ENCODE data around the gene CSTB. TPM values are rescaled to one million over a fixed set of nuclear protein-coding genes. Genes with fewer than 3 reads are reported as not detected.

Gene CSTB
- total and polyA plus RNA-seq, 4 donors: 3.8 to 62.4 (median 33.7) TPM

DNA sequence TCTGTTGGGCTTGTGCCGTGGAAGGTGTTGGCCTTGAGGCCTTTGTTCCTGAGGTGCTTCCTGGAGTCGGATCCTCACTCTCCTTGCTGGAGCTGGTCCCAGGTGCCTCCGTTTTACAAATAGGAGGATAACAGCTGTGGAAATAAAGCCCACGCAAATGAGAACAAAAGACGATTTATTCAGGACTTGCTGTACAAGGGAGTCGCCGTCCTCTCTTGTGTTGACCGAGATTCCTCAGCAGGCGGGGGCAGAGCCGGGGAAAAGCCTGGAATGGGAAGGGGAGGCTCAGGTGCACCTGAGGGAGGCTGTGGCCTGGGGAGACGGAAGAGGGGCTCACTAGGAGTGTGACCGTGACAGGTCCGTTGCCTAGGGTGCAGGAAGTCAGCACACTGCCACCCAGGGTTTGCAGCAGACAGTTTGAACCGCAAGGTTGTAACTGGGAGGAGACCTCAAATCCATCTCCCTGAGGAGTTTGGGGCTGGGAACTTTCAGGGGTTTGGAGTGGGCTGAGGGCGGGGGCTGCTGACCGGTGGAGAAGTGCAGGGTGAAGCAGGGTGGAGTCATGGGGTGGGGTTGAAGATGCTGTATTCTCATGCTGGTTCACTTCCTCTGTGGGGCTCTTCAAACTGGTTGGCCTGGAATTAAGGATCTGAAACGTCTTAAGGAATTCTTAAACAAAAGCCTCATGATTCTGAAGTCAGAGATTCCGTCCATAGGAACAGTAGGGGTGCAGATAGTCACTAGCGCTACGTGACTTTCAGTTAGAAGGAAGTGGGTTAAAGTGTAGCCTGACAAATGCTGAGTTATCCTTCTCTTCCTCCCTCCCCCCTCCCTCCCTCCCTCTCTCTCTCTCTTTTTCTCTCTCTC lies 2.6 kb upstream of the CSTB start:
- TF ChIP-seq, protein P1, sequence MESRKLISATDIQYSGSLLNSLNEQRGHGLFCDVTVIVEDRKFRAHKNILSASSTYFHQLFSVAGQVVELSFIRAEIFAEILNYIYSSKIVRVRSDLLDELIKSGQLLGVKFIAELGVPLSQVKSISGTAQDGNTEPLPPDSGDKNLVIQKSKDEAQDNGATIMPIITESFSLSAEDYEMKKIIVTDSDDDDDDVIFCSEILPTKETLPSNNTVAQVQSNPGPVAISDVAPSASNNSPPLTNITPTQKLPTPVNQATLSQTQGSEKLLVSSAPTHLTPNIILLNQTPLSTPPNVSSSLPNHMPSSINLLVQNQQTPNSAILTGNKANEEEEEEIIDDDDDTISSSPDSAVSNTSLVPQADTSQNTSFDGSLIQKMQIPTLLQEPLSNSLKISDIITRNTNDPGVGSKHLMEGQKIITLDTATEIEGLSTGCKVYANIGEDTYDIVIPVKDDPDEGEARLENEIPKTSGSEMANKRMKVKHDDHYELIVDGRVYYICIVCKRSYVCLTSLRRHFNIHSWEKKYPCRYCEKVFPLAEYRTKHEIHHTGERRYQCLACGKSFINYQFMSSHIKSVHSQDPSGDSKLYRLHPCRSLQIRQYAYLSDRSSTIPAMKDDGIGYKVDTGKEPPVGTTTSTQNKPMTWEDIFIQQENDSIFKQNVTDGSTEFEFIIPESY (IDR thresholded peaks at IDR 0.05): no peak
- TF ChIP-seq CTCF (IDR thresholded peaks at IDR 0.05; ENCODE audit: low read depth, low read length, missing input control) (no peak), TAF1 (conservative IDR thresholded peaks at IDR 0.05) (no peak), EGR1 (IDR thresholded peaks at IDR 0.05; ENCODE audit: low read depth in 2 of 2) (no peak), SP1 (IDR thresholded peaks at IDR 0.05) (no peak), FOXA2 (IDR thresholded peaks at IDR 0.05) (no peak), MAX (IDR thresholded peaks at IDR 0.05) (no peak), ATF3 (IDR thresholded peaks at IDR 0.05) (no peak), RXRA (IDR thresholded peaks at IDR 0.05) (no peak), HNF4A (conservative IDR thresholded peaks at IDR 0.05) (no peak), GABPA (IDR thresholded peaks at IDR 0.05 in 1 of 2, conservative IDR thresholded peaks at IDR 0.05 in 1 of 2) (no peak), JUND (IDR thresholded peaks at IDR 0.05) (no peak), RAD21 (IDR thresholded peaks at IDR 0.05) (no peak), YY1 (IDR thresholded peaks at IDR 0.05) (no peak)
- Histone ChIP-seq H3K27me3 (ENCODE audit: control insufficient read depth in 4 of 4, insufficient read depth in 4 of 4, low read length in 3 of 4) (no peaks in the 10 kb centered on the region), H3K4me3 (ENCODE audit: low read depth in 1 of 3, low read length in 3 of 3) (no peak overlapping the region), H3K27ac (ENCODE audit: low read depth in 1 of 2, low read length in 2 of 2) (no peak overlapping the region), H3K4me1 (ENCODE audit: control insufficient read depth in 4 of 4, insufficient read depth in 4 of 4, low read length in 3 of 4) (peaks cover 14 to 29% (median 19%) of the 10 kb centered on the region in 4 donors), H3K9ac (ENCODE audit: low read depth in 1 of 2, low read length in 2 of 2) (no peak overlapping the region), H3K36me3 (ENCODE audit: control insufficient read depth in 4 of 4, insufficient read depth in 3 of 4, low read depth in 1 of 4, low read length in 3 of 4) (peaks cover 0 to 7% (median 3%) of the 10 kb centered on the region in 4 donors), H3K9me3 (ENCODE audit: control insufficient read depth in 4 of 4, low read length in 3 of 4) (no peaks in the 10 kb centered on the region)
- DNase-seq (ENCODE audit: low spot score): no peak
- 79% methylated on average over 20 of the region's 20 CpGs for WGBS

GRCh38 chr21:43777953-43778352 lies 1.8 kb upstream of the CSTB start:
- Histone ChIP-seq H3K27ac (ENCODE audit: low read depth in 1 of 2, low read length in 2 of 2) (no peak overlapping the region), H3K36me3 (ENCODE audit: control insufficient read depth in 4 of 4, insufficient read depth in 3 of 4, low read depth in 1 of 4, low read length in 3 of 4) (peaks cover 0 to 13% (median 9%) of the 10 kb centered on the region in 4 donors), H3K9me3 (ENCODE audit: control insufficient read depth in 4 of 4, low read length in 3 of 4) (no peaks in the 10 kb centered on the region), H3K4me1 (ENCODE audit: control insufficient read depth in 4 of 4, insufficient read depth in 4 of 4, low read length in 3 of 4) (peaks cover 11 to 22% (median 14%) of the 10 kb centered on the region in 4 donors), H3K9ac (ENCODE audit: low read depth in 1 of 2, low read length in 2 of 2) (no peak overlapping the region), H3K27me3 (ENCODE audit: control insufficient read depth in 4 of 4, insufficient read depth in 4 of 4, low read length in 3 of 4) (no peaks in the 10 kb centered on the region), H3K4me3 (ENCODE audit: low read depth in 1 of 3, low read length in 3 of 3) (no peak overlapping the region)
- WGBS: 98% methylated on average over 5 of the region's 5 CpGs
- TF ChIP-seq, protein P2, sequence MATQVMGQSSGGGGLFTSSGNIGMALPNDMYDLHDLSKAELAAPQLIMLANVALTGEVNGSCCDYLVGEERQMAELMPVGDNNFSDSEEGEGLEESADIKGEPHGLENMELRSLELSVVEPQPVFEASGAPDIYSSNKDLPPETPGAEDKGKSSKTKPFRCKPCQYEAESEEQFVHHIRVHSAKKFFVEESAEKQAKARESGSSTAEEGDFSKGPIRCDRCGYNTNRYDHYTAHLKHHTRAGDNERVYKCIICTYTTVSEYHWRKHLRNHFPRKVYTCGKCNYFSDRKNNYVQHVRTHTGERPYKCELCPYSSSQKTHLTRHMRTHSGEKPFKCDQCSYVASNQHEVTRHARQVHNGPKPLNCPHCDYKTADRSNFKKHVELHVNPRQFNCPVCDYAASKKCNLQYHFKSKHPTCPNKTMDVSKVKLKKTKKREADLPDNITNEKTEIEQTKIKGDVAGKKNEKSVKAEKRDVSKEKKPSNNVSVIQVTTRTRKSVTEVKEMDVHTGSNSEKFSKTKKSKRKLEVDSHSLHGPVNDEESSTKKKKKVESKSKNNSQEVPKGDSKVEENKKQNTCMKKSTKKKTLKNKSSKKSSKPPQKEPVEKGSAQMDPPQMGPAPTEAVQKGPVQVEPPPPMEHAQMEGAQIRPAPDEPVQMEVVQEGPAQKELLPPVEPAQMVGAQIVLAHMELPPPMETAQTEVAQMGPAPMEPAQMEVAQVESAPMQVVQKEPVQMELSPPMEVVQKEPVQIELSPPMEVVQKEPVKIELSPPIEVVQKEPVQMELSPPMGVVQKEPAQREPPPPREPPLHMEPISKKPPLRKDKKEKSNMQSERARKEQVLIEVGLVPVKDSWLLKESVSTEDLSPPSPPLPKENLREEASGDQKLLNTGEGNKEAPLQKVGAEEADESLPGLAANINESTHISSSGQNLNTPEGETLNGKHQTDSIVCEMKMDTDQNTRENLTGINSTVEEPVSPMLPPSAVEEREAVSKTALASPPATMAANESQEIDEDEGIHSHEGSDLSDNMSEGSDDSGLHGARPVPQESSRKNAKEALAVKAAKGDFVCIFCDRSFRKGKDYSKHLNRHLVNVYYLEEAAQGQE (IDR thresholded peaks at IDR 0.05): no peak
- TF ChIP-seq CTCF (IDR thresholded peaks at IDR 0.05; ENCODE audit: low read depth, low read length, missing input control): no peak
- TF ChIP-seq SP1 (IDR thresholded peaks at IDR 0.05): no peak
- no peak for TF ChIP-seq GABPA (IDR thresholded peaks at IDR 0.05 in 1 of 2, conservative IDR thresholded peaks at IDR 0.05 in 1 of 2)
- TF ChIP-seq JUND (IDR thresholded peaks at IDR 0.05): no peak
- TF ChIP-seq YY1 (IDR thresholded peaks at IDR 0.05): no peak
- TF ChIP-seq RAD21 (IDR thresholded peaks at IDR 0.05): no peak
- no peak for TF ChIP-seq MAX (IDR thresholded peaks at IDR 0.05)
- TF ChIP-seq, protein P1 (IDR thresholded peaks at IDR 0.05): no peak
- no peak for TF ChIP-seq HNF4G (IDR thresholded peaks at IDR 0.05)
- no peak for TF ChIP-seq FOXA1 (IDR thresholded peaks at IDR 0.05)
- TF ChIP-seq EGR1 (IDR thresholded peaks at IDR 0.05; ENCODE audit: low read depth in 2 of 2): no peak
- no peak for TF ChIP-seq HNF4A (conservative IDR thresholded peaks at IDR 0.05)
- no peak for DNase-seq (ENCODE audit: low spot score)
